ENCODE results near the gene S100Z.

S100Z gene

GRCh38 chr5:76956033-76956432 is 106.2 kb downstream of the S100Z start:
- Mint-ChIP-seq H3K4me1 (ENCODE audit: low read depth in 2 of 2) (peaks cover 5 to 8% of the 10 kb centered on the region in 2 donors), H3K27me3 (peaks cover 28 to 46% of the 10 kb centered on the region in 2 donors), H3K4me3 (no peak overlapping the region), H3K9me3 (no peaks in the 10 kb centered on the region), H3K27ac (no peak overlapping the region), H3K36me3 (ENCODE audit: insufficient read depth) (no peaks in the 10 kb centered on the region)
- no peak for ATAC-seq (replicated peaks)
- DNase-seq, result no peak

- H3K27ac Mint-ChIP-seq, result no peak overlapping the region
- H3K36me3 Mint-ChIP-seq (ENCODE audit: insufficient read depth), result no peaks in the 10 kb centered on the region
- peaks cover 5% of the 10 kb centered on the region in 2 donors for H3K4me1 Mint-ChIP-seq (ENCODE audit: low read depth in 2 of 2)
- peaks cover 17 to 34% of the 10 kb centered on the region in 2 donors for H3K27me3 Mint-ChIP-seq
- ATAC-seq (replicated peaks) (no peak), DNase-seq (no peak)
- H3K9me3 Mint-ChIP-seq, result no peaks in the 10 kb centered on the region
- H3K4me3 Mint-ChIP-seq, result no peak overlapping the region
Measured at GRCh38 chr5:76958991-76959767, 109.4 kb downstream of the S100Z start.

GRCh38 chr5:76960004-76960625 is 110.3 kb downstream of the S100Z start:
- no peaks in the 10 kb centered on the region for H3K9me3 Mint-ChIP-seq
- no peaks in the 10 kb centered on the region for H3K36me3 Mint-ChIP-seq (ENCODE audit: insufficient read depth)
- ATAC-seq (replicated peaks), result no peak
- H3K4me1 Mint-ChIP-seq (ENCODE audit: low read depth in 2 of 2), result peaks cover 4 to 5% of the 10 kb centered on the region in 2 donors
- DNase-seq, result no peak
- H3K4me3 Mint-ChIP-seq, result no peak overlapping the region
- H3K27ac Mint-ChIP-seq, result no peak overlapping the region
- peaks cover 7 to 25% of the 10 kb centered on the region in 2 donors for H3K27me3 Mint-ChIP-seq

- no peaks in the 10 kb centered on the region for H3K36me3 Mint-ChIP-seq (ENCODE audit: insufficient read depth)
- H3K27me3 Mint-ChIP-seq, result peaks cover 5 to 22% of the 10 kb centered on the region in 2 donors
- no peak overlapping the region for H3K4me3 Mint-ChIP-seq
- no peaks in the 10 kb centered on the region for H3K9me3 Mint-ChIP-seq
- H3K27ac Mint-ChIP-seq, result no peak overlapping the region
- DNase-seq, result no peak
- ATAC-seq (replicated peaks), result no peak
- peaks cover 4 to 5% of the 10 kb centered on the region in 2 donors for H3K4me1 Mint-ChIP-seq (ENCODE audit: low read depth in 2 of 2)
Measured at GRCh38 chr5:76964060-76964459, 114.2 kb downstream of the S100Z start.

Measured in effector memory CD8-positive, alpha-beta T cell (primary cell).